Stimulated activated CD4-positive, alpha-beta T cell treated with anti-CD3 and anti-CD28 coated beads, Interleukin-2, amount 100 ng/mL, for 24 hours (primary cell): Measurements from ENCODE around the gene PPP1R37.
A peak's percentile ranks its signal among the peaks of the same experiment; 100 is the strongest.
"Not testable (repeated sequence)": the region's sequence is repeated elsewhere in the genome, so short reads cannot be mapped to it uniquely, and the experiment has no call there.

ENCODE experiments used
- DNase-seq, 2 donors: peaks; one replicate each; pipeline ENCODE4 v3.0.0-alpha.2; 2020

Gene PPP1R37

GRCh38 chr19:45097450-45097775 is 4.4 kb downstream of the PPP1R37 start:
- DNase-seq, result no peak

- no peak for DNase-seq
Observed at GRCh38 chr19:45097776-45098520, 5.0 kb downstream of the PPP1R37 start.

- no peak for DNase-seq
Observed at GRCh38 chr19:45098521-45099466, 5.8 kb downstream of the PPP1R37 start.

- DNase-seq, result no peak
Observed at GRCh38 chr19:45099467-45100191, 6.7 kb downstream of the PPP1R37 start.

- DNase-seq, result no peak
Observed at GRCh38 chr19:45100201-45100600, 7.2 kb downstream of the PPP1R37 start.

- no peak for DNase-seq
Observed at GRCh38 chr19:45100846-45101252, 7.9 kb downstream of the PPP1R37 start.

- DNase-seq, result no peak
Observed at GRCh38 chr19:45101806-45102205, 8.8 kb downstream of the PPP1R37 start.

- DNase-seq, result no peak
Observed at GRCh38 chr19:45102481-45102880, 9.5 kb downstream of the PPP1R37 start.

- peak in 1 of 2 donors; percentile 40 for DNase-seq
Observed at GRCh38 chr19:45103156-45103507, 10.2 kb downstream of the PPP1R37 start.

- no peak for DNase-seq
Observed at GRCh38 chr19:45103508-45104319, 10.7 kb downstream of the PPP1R37 start.

GRCh38 chr19:45104658-45105349 is 11.8 kb downstream of the PPP1R37 start:
- DNase-seq, result no peak

- DNase-seq, result not testable (repeated sequence)
Observed at GRCh38 chr19:45106363-45106762, 13.4 kb downstream of the PPP1R37 start.

- no peak for DNase-seq
Observed at GRCh38 chr19:45107621-45108150, 14.7 kb downstream of the PPP1R37 start.

- no peak for DNase-seq
Observed at GRCh38 chr19:45110851-45111266, 17.9 kb downstream of the PPP1R37 start.

GRCh38 chr19:45112111-45112827 is 19.3 kb downstream of the PPP1R37 start:
- DNase-seq, result no peak

GRCh38 chr19:45113628-45114027 is 20.6 kb downstream of the PPP1R37 start:
- no peak for DNase-seq

GRCh38 chr19:45114116-45114515 is 21.1 kb downstream of the PPP1R37 start:
- no peak for DNase-seq

- no peak for DNase-seq
Observed at GRCh38 chr19:45115809-45116615, 23.0 kb downstream of the PPP1R37 start.

GRCh38 chr19:45117167-45117594 is 24.2 kb downstream of the PPP1R37 start:
- peak; percentile 66 to 76 for DNase-seq

GRCh38 chr19:45117671-45118070 is 24.7 kb downstream of the PPP1R37 start:
- no peak for DNase-seq
